ENCODE measurements around the gene SLC15A4.

SLC15A4 gene

GRCh38 chr12:128810182-128811127 lies 13.3 kb downstream of the SLC15A4 start:
- H3K9me3 ChIP-seq (ENCODE audit: insufficient read depth, low read length), result no peaks in the 10 kb centered on the region
- peak overlapping the region; percentile 39 for H3K9ac ChIP-seq (ENCODE audit: low read length)
- peaks cover 42% of the 10 kb centered on the region for H3K36me3 ChIP-seq (ENCODE audit: low read length)
- peaks cover 18% of the 10 kb centered on the region for H3F3A ChIP-seq (ENCODE audit: insufficient read depth)
- H2AFZ ChIP-seq (ENCODE audit: low read depth, low read length, severe bottlenecking), result no peak overlapping the region
- H3K9me2 ChIP-seq (replicated peaks; ENCODE audit: insufficient read depth, low read length), result no peaks in the 10 kb centered on the region
- H4K20me1 ChIP-seq (ENCODE audit: low read depth, low read length), result no peaks in the 10 kb centered on the region; the same call in 1 of the 2 replicates
- H3K4me2 ChIP-seq (ENCODE audit: low read depth, low read length, poor library complexity, severe bottlenecking), result peak overlapping the region; percentile 49
- TF ChIP-seq CTCF (IDR thresholded peaks at IDR 0.05; ENCODE audit: insufficient read depth, low read length, poor library complexity, severe bottlenecking), result no peak
- TF ChIP-seq EZH2phosphoT487 (conservative IDR thresholded peaks at IDR 0.05; ENCODE audit: low read length), result no peak
- peak overlapping the region; percentile 52 for H3K27ac ChIP-seq (ENCODE audit: low read depth, low read length)
- no peaks in the 10 kb centered on the region for H3K27me3 ChIP-seq (ENCODE audit: low read length)
- peaks cover 96% of the 10 kb centered on the region for H3K79me2 ChIP-seq (ENCODE audit: insufficient read depth, low read length)
- no peak overlapping the region for H3K4me3 ChIP-seq (ENCODE audit: insufficient read depth, low read length, poor library complexity, severe bottlenecking)

- TF ChIP-seq CTCF (IDR thresholded peaks at IDR 0.05; ENCODE audit: insufficient read depth, low read length, poor library complexity, severe bottlenecking), result no peak
- no peak for TF ChIP-seq EZH2phosphoT487 (conservative IDR thresholded peaks at IDR 0.05; ENCODE audit: low read length)
- no peak overlapping the region for H3K4me2 ChIP-seq (ENCODE audit: low read depth, low read length, poor library complexity, severe bottlenecking)
- H4K20me1 ChIP-seq (ENCODE audit: low read depth, low read length), result no peaks in the 10 kb centered on the region; the same call in 1 of the 2 replicates
- H3K4me3 ChIP-seq (ENCODE audit: insufficient read depth, low read length, poor library complexity, severe bottlenecking), result no peak overlapping the region
- H3K9me3 ChIP-seq (ENCODE audit: insufficient read depth, low read length), result no peaks in the 10 kb centered on the region
- H3K36me3 ChIP-seq (ENCODE audit: low read length), result peaks cover 48% of the 10 kb centered on the region
- H3F3A ChIP-seq (ENCODE audit: insufficient read depth), result peaks cover 28% of the 10 kb centered on the region
- no peaks in the 10 kb centered on the region for H3K27me3 ChIP-seq (ENCODE audit: low read length)
- H3K79me2 ChIP-seq (ENCODE audit: insufficient read depth, low read length), result peaks cover 96% of the 10 kb centered on the region
- H3K27ac ChIP-seq (ENCODE audit: low read depth, low read length), result no peak overlapping the region
- H2AFZ ChIP-seq (ENCODE audit: low read depth, low read length, severe bottlenecking), result no peak overlapping the region
- H3K9ac ChIP-seq (ENCODE audit: low read length), result no peak overlapping the region
- H3K9me2 ChIP-seq (replicated peaks; ENCODE audit: insufficient read depth, low read length), result no peaks in the 10 kb centered on the region
Observed at GRCh38 chr12:128808651-128809050, 15.1 kb downstream of the SLC15A4 start.

GRCh38 chr12:128807161-128807724 lies 16.5 kb downstream of the SLC15A4 start:
- no peak overlapping the region for H2AFZ ChIP-seq (ENCODE audit: low read depth, low read length, severe bottlenecking)
- no peaks in the 10 kb centered on the region for H3K9me2 ChIP-seq (replicated peaks; ENCODE audit: insufficient read depth, low read length)
- H3K79me2 ChIP-seq (ENCODE audit: insufficient read depth, low read length), result peaks cover 96% of the 10 kb centered on the region
- H3K4me2 ChIP-seq (ENCODE audit: low read depth, low read length, poor library complexity, severe bottlenecking), result no peak overlapping the region
- H3F3A ChIP-seq (ENCODE audit: insufficient read depth), result peaks cover 31% of the 10 kb centered on the region
- no peaks in the 10 kb centered on the region for H3K27me3 ChIP-seq (ENCODE audit: low read length)
- TF ChIP-seq CTCF (IDR thresholded peaks at IDR 0.05; ENCODE audit: insufficient read depth, low read length, poor library complexity, severe bottlenecking) (no peak), EZH2phosphoT487 (conservative IDR thresholded peaks at IDR 0.05; ENCODE audit: low read length) (no peak)
- H3K9me3 ChIP-seq (ENCODE audit: insufficient read depth, low read length), result no peaks in the 10 kb centered on the region
- H3K36me3 ChIP-seq (ENCODE audit: low read length), result peaks cover 47% of the 10 kb centered on the region
- no peak overlapping the region for H3K4me3 ChIP-seq (ENCODE audit: insufficient read depth, low read length, poor library complexity, severe bottlenecking)
- no peak overlapping the region for H3K27ac ChIP-seq (ENCODE audit: low read depth, low read length)
- H4K20me1 ChIP-seq (ENCODE audit: low read depth, low read length), result peaks cover 5% of the 10 kb centered on the region; the same call in 1 of the 2 replicates
- no peak overlapping the region for H3K9ac ChIP-seq (ENCODE audit: low read length)
